Amygdala (tissue), 56 donors: Measurements from ENCODE around the gene CD34.

ENCODE experiments used
- DNase-seq, 56 donors: peaks; one replicate each; lab custom pipeline; 2025; lab: John Stamatoyannopoulos, UW

The CD34 gene

GRCh38 chr1:207901041-207901653, 9.8 kb downstream of the CD34 start:
- no peak for DNase-seq

DNA sequence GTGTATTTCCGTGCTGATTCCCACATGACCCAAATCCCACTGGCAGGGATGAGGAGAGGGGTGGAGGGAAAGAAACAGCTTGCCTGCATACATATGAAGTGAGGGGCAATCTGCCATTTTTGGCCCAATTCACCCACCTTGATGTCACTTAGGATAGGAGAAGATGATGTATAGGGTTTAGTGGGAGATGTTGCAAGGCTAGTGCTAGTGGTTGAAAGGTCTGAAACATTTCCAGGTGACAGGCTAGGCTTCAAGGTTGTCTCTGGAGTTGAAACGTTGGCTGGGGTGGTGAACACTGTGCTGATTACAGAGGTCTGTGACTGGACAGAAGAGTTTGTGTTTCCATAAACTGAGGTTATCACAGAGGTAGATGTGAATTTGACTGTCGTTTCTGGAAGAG, 12.1 kb downstream of the CD34 start:
- no peak for DNase-seq

DNA sequence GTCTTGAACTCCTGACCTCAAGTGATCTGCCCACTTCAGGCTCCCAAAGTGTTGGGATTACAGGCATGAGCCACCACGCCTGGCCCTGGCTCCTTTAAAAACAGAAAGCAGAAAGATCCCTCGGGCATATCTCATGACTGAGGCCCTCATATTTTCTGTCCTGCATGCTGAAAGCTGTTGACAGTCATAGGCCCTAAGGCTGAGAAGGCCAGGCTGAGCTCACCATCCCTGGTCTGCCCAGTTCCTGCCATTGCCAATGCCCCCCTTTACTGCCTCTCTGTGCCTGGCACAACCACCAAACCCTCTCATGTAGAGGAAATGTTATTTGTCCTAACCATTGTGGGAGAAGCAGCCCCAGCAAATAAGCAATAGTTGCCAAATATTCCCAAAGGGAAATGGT, 12.7 kb downstream of the CD34 start:
- DNase-seq = no peak

DNA sequence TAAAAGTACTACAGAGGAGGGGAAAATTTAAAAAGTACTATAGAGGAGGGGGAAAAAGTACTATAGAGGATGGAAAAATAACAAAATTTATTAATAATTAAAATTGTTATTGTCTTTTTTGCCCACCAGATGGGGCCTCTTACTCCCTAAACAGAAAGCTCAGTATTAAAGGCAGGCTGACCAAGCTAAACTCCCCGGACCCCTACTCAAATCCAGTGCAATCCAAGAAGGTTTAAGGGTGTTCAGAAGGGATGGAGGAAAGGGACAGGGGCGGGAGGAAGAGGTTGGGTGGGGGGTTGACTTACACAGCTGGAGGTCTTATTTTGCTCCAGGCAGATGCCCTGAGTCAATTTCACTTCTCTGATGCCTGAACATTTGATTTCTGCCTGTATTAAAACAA, 13.7 kb downstream of the CD34 start:
- DNase-seq = no peak

DNA sequence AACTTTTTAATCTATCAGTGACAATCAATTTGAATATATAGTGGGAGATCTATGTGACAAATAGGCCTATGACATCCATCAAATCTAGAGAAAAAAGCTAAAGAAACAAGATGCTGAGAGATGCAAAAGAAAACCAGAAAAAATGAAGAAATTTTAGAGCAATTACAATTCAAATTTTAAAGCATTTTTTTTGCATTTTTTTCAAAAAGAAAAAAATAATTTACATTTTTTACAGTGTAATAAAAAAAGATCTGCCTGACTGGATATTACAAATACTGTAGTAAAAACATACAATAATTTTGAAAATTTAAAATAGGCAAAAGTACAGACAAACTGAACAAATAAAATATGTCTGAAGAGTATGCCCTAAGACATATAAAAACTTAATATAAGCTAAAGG, 14.4 kb downstream of the CD34 start:
- no peak for DNase-seq

GRCh38 chr1:207894704-207895103, 16.2 kb downstream of the CD34 start:
- no peak for DNase-seq

DNA sequence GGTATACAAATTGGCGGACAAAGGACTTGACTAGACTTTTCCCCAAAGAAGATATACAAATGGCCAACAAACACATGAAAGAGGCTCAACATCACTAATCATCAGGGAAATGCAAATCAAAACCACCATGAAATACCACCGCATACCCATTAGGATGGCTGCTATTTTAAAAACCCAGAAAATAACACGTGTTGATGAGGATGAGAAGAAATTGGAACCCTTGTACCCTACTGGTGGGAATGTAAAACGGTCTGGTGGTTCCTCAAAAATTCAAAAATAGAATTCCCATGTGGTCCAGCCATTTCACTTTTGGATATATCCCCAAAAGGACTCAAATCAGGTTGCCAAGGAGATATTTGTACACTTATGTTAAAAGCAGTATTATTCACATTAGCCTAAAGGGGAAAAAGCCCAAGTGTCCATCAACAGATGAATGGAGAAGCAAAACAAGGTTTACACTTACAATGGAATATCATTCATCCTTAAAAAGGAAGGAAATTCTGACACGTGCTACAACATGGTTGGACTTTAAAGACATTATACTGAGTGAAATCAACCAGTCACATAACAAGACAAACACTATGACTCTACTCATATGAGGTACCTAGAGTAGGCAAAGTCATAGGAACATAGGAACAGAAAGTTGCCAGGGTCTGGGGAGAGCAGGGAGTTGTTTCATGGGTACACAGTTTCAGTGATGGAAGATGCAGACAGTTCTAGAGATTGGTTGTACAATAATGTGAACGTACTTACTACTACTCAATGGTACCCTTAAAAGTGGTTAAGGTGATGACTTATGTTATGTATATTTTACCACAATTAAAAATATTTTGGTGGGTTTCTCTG, 17.0 kb downstream of the CD34 start:
- DNase-seq = no peak

- DNase-seq = no peak
Observed at GRCh38 chr1:207892764-207893163, 18.2 kb downstream of the CD34 start.

DNA sequence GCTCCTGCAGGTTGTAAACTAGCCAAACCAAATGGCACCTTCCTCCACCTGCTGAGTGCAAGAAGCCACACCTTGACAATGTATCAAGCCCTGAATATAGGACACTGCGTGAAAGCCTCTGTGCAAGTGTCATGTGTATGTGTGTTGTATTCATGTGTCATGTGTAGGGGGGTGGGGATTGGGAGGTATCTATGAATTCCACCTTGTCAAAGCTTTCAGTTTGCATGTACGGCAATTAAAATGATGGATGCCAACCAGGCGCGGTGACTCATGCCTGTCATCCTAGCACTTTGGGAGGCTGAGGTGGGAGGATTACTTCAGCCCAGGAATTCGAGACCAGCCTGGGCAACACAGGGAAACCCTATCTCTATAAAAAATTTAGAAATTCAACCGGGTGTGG, 19.8 kb downstream of the CD34 start:
- no peak for DNase-seq

- peak in 23 of 56 donors; percentile 7 to 61 (median 27) for DNase-seq
Observed at GRCh38 chr1:207890136-207890738, 20.7 kb downstream of the CD34 start.

- no peak for DNase-seq
Observed at GRCh38 chr1:207888652-207889051, 22.3 kb downstream of the CD34 start.

- DNase-seq = no peak
Observed at GRCh38 chr1:207887542-207888201, 23.3 kb downstream of the CD34 start.

DNA sequence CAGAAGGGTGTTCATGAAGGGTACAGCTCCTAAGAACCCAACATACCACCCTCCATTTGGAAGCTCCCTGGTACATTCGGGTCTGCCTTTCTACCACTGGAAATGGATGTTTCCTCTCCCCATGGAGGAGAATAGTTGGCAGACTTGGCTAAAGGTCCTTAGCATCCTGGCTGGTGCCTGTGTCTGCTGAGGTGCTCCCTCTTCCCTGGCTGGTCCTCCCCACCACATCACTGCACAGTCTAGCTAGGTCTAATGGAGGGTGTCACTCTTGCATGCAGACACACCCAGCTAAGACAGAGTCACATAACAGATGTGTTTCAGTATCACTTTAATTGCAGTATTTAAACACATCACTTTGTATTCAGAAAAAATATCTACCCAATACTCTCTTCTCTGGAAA, 24.7 kb downstream of the CD34 start:
- DNase-seq = no peak

- DNase-seq = peak in 51 of 56 donors; percentile 12 to 89 (median 61)
Observed at GRCh38 chr1:207885129-207886032, 25.5 kb downstream of the CD34 start.

- DNase-seq = no peak
Observed at GRCh38 chr1:207884266-207885029, 26.5 kb downstream of the CD34 start.

DNA sequence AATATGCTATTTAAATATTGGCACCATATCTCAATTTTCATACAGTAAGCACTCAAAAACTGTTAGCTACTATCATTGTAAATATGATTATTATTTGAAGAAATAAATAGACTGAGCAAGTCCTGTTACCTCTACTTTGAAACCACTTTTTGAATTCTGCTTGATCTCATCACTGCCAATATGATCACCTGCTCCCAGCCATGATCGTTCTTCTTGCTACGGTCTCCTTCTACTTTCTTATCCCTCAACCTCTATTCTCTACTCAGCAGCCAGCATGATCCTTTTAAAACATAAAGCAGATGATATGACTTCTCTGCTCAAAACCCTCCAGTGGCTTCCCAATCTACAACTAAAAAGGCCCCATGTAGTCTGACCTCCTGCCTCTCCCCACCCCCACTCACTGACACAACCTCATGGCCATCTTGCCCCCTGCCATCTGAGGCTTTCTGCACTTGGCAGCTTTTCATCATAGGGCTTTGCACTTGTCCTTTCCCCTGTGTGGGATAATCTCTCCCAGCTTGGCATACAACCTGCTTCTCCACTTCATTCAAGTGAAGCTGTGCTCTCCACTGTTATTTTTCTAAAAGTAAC, 27.2 kb downstream of the CD34 start:
- DNase-seq = no peak

DNA sequence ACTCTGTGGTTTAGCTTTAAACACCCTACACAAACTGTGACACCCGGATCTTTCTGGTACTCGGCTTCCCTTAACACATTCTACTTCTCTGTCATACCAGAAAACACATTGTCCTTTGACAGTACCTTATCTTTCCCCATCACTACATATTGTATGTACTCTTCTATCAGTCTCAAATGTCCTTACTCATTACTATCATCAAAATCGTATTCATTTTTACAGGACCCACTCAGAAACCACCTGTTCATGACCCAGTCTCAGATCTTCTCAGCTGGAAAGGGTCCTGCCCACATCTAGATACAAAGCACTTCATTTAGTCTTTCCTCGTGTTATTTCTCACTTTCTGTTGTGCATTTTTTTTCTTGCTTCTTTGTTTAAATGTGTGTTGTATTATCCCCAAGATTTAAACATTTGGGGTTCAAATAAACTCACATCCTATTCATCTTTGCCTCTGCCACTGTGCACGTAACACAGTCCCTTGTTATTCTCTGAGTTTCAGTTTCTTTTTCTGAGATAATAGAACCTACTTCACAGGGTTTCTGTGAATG, 27.7 kb downstream of the CD34 start:
- no peak for DNase-seq

- DNase-seq = no peak
Observed at GRCh38 chr1:207882692-207883091, 28.2 kb downstream of the CD34 start.

- no peak for DNase-seq
Observed at GRCh38 chr1:207878939-207879338, 32.0 kb downstream of the CD34 start.
